GM18909 (cell line): ENCODE data around the gene NKAP.

Experiments
- ATAC-seq: cut with Tn5 transposase; IDR thresholded peaks from one replicate; pipeline ENCODE4 v1.9.1; 2021; ENCODE audit warnings: mild to moderate bottlenecking; ENCODE audit not compliant: unreplicated experiment, poor library complexity

NKAP gene

DNA sequence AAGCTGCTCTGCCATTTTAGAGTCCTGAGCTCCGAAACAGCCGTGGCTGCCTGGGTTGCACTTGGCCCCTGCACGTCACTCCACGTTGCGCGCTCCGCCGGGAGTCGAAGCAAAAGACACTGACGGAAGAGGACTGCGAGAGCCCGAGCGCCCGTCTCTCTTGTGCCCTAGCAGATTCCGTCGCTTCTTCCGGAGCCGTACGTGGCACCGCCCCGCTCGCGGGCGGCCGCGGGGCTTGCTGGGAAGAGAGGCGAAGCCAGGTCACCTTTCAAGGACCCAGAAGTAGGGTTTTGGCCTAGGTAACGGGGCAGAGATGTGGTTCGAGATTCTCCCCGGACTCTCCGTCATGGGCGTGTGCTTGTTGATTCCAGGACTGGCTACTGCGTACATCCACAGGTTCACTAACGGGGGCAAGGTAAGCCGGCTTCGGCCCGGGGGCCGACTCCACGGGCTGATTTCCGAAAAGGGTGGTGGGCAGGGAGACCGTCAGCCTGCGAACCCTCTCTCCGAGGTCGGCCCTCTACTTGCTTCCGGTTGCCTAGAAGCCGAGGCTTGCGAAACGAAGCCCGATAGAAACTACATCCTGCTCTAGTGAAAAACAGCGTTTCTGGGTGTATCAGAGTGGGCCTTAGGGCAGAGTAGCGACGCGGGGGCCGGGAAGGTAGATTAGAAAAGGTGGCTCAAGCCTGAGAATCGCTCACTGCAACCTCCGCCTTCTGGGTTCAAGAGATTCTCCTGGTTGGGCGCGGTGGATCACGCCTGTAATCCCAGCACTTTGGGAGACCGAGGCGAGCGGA lies 71.8 kb downstream of the NKAP start, which contains the start of the genes NDUFA1 and RNF113A:
NDUFA1 (plus strand) TSS at position 234 of the 797 bp plus-strand sequence; CDS start at position 314, 80 bp downstream.
RNF113A (minus strand) TSS at position 135 of the 797 bp plus-strand sequence; CDS start at position 15, 120 bp downstream.
- peak; percentile 90 for ATAC-seq

DNA sequence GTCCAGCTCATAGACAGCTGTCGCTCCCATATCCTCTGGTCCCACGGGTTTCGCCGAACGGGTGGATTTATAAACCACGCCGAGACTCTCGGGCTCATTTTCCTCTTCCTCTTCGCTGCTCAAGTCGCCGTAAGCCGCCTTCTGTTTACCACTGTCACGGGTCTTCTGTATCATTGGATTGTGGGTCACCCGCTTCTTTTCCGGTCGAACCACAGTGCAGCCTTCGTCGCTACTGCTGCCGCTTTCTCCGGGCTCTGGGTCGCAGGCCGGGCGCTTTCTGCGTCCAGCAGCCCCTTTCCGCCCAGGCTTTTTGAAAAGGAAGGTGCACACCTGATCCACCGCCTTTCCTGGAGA lies 72.3 kb downstream of the NKAP start:
- peak; percentile 44 for ATAC-seq
